HG03469 (cell line): ENCODE measurements around the gene TXNRD1.
"Not testable (repeated sequence)": the region's sequence is repeated elsewhere in the genome, so short reads cannot be mapped to it uniquely, and the experiment has no call there.

Experiments used
- ATAC-seq: cut with Tn5 transposase; IDR thresholded peaks from one replicate; pipeline ENCODE4 v1.9.1; 2021; ENCODE audit warnings: mild to moderate bottlenecking, moderate library complexity, moderate number of reproducible peaks; ENCODE audit not compliant: unreplicated experiment

TXNRD1 gene

GRCh38 chr12:104234926-104235499 is 19.4 kb downstream of the TXNRD1 start:
- ATAC-seq = no peak

- no peak for ATAC-seq
Measured at GRCh38 chr12:104237930-104238329, 22.4 kb downstream of the TXNRD1 start.

DNA sequence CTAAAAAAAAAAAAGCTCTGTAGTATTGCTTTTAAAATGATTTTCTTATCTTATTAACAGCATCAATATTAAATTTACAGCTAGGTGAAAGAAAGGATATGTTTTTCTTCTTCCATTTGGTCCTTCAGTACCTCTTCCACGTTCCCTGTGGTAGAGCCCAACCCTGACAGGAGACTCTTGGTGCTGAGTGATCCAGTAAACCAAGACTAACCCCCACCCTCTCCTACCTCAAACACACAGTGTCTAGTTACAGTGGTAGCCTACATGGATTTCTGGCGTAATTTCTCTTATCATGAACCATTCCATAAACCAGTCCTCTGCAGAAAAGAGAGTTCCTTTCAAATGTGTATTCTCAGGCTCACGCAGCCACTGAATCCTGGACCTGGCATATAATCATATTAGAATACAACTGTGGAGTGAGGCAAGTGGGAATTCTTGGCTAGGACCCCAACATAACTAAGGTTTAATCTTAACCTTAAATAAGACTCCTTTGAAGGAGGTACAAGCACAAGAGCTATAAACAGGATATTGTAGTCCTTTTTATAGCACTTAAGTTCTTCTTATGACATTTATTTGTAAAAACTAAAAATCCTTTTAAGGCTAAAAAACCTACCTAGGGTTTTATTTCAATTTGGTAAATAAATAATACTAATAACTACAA is 27.1 kb downstream of the TXNRD1 start:
- ATAC-seq = no peak

DNA sequence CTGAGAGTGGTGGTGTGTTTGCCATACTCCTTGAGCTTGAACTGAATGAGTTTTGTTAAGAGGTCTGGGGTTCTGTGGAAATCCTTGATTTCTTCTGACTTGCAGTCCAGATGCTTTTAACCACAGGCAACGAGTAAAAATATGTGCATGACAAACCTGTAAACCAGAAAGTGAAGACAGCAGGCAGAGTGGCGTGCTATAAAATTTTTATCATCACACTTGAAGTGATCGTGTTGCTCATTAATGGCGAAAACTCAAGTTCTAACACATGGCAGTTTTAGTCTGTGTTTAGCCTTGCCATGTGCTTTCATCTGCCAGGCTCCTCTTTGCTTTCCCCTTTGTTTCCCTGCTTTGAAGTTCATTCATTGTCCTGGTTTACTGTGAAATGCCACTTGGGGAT is 28.0 kb downstream of the TXNRD1 start:
- no peak for ATAC-seq

GRCh38 chr12:104243971-104244370 is 28.4 kb downstream of the TXNRD1 start:
- no peak for ATAC-seq

GRCh38 chr12:104247698-104248097 is 32.1 kb downstream of the TXNRD1 start:
- ATAC-seq = no peak

DNA sequence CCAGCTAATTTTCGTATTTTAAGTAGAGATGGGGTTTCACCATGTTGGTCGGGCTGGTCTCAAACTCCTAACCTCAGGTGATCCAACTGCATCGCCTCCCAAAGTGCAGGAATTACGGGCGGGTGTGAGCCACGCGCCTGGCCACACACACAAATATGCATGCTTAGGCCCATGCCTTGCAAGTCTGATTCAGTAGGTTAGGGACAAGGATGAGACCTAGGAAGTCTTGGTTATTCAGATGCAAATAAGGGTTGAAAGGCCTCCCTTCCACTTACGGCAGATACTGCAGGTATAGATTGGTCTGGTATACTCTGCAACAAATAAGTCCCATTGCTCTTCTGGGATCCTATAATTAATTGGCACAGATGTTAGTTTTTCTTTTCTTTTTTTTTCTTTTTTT is 32.9 kb downstream of the TXNRD1 start:
- no peak for ATAC-seq

DNA sequence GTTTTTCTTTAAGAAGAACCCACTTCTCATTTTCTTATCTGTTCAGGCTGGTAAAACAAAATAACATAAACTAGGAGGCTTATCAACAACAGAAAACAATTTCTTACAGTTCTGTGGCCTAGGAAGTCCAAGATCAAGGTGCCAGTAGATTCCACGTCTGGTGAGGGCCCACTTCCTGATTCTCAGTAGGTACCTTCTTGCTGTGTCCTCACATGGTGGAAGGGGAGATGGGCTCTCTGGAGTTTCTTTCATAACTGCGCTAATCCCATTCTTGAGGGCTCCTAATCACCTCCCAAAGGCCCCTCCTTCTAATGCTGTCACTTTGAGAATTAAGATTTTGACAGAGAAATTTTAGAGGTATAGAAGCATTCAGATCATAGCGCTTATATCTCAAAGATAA is 33.4 kb downstream of the TXNRD1 start:
- ATAC-seq = no peak

DNA sequence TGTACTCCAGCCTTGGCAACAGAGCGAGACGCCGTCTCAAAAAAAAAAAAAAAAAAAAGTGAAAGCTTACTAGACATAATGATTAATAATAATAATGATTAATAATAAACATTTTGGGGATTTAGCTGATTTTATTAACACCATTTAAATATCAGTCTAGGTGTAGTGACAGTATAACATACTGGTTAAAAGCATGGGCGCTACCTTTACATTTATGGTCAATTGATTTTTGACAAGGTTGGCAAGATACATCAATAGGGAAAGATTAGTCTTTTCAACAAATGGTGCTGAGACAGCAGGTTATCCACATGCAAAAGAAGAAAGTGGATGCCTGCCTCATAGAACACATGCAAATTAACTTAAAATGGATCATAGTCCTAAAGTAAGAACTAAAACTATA is 34.3 kb downstream of the TXNRD1 start:
- no peak for ATAC-seq

GRCh38 chr12:104250366-104251125 is 35.0 kb downstream of the TXNRD1 start:
- ATAC-seq = no peak

DNA sequence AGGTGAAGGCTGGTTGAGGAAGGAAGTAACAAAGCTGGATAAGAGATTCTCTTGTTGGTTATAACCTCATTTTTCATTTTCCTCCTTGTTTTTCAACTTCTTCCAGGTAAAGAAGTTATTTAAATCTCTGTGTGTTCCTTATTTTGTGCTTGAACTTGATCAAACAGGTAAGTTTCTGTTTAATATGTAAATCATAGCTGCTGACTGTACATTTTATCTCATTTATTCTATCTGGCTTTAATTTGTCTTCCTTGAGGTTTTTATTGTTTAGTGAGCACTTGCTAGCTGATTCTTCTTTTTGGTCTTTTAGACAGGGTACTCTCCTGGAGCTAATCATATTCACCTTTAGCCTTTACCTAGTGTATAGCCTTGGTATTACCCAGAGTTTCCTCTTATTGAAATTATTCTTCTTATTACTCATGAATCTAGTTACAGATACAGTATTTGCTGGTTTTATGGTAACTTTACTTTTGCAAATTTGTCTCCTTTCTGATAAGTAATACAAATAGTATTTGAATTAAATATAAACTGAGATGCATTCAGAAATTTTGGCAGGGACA is 42.4 kb downstream of the TXNRD1 start:
- ATAC-seq = no peak

DNA sequence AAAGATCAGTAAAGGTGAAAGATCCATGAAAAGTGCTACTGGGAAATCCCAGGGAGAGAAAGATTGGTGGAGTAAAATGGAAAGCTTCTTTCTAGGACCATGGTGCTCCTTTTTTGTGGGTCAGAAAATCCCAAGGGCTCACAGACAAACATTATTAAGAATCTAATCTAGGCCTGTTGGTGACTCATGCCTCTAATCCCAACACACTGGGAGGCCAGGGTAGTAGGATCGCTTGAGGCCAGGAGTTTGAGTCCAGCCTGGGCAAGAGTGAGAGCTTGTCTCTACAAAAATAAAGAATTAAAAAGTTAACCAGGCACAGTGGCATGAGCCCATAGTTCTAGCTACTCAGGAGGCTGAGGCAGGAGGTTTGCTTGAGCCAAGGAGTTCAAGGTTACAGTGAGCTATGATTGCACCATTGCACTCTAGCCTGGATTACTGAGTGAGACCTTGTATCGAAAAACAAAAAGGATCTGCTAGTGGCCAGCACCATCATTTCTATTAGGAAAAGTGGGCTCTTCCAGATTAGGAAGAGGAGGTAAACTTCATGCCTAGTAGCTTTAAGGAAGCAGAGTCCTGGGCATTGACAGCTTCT is 43.0 kb downstream of the TXNRD1 start:
- no peak for ATAC-seq

DNA sequence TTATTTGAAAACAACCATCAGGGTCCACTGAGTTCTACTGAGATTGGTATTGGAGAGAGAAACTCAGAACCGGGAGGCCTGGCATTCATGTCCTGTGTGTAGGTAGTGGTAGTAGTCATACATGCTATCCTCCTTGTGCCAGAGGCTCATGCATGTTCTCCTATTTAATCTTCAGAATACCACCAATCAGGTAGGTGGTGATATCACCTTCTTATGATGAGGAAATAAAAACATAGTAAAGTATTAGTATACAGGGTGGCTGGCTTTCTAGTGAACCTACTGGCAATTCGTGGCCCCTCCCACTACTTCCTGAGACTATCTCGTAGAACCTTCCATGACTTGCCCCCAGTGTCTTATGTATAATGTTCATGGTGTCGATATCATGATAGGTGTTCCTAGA is 47.4 kb downstream of the TXNRD1 start:
- ATAC-seq = no peak

DNA sequence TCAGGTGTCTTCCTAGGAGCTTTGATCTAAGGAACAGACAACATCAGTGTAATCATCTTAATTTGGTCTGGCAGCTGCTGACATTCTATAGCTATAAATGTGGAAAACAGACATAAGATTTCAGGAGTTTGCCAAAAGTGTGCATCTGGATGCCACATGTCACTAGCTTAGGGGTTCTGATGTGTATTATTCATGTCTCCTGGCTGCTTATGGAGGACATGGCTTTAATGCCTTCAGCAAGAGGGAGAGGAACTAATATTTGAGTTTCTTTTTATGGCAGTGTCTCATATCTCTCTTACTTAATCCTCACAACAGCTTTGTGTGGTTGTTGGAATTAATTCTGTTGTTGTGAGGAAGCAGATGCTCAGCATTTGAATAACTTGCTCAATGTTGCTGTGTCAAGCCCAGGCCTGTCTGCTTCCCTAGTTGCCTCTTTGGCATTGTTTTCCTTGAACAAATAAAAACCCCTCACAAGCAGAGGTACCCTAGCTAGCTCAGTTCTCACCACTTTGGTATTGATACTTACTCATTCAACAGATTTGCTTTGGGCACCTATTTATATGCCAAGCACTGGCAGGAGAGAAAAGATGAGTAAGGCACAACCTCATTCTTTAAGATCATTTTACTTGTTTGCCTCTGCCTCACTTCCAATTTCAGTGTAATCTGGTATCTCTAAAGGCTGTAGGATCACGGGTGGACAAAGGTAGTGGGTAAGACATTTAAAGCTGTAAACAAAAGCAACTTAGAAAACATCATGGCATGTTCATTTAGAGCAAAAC is 48.2 kb downstream of the TXNRD1 start:
- no peak for ATAC-seq

DNA sequence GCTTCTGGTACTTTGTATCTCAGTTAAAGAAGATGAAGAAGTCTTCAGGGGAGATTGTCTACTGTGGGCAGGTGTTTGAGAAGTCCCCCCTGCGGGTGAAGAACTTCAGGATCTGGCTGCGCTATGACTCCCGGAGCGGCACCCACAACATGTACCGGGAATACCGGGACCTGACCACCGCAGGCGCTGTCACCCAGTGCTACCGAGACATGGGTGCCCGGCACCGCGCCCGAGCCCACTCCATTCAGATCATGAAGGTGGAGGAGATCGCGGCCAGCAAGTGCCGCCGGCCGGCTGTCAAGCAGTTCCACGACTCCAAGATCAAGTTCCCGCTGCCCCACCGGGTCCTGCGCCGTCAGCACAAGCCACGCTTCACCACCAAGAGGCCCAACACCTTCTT is 49.9 kb downstream of the TXNRD1 start:
- not testable (repeated sequence) for ATAC-seq

GRCh38 chr12:104272938-104273337 is 57.4 kb downstream of the TXNRD1 start:
- no peak for ATAC-seq

GRCh38 chr12:104273503-104273902 is 57.9 kb downstream of the TXNRD1 start:
- ATAC-seq = no peak

GRCh38 chr12:104274811-104275210 is 59.2 kb downstream of the TXNRD1 start:
- ATAC-seq = no peak

- ATAC-seq = no peak
Measured at GRCh38 chr12:104275689-104276088, 60.1 kb downstream of the TXNRD1 start.

DNA sequence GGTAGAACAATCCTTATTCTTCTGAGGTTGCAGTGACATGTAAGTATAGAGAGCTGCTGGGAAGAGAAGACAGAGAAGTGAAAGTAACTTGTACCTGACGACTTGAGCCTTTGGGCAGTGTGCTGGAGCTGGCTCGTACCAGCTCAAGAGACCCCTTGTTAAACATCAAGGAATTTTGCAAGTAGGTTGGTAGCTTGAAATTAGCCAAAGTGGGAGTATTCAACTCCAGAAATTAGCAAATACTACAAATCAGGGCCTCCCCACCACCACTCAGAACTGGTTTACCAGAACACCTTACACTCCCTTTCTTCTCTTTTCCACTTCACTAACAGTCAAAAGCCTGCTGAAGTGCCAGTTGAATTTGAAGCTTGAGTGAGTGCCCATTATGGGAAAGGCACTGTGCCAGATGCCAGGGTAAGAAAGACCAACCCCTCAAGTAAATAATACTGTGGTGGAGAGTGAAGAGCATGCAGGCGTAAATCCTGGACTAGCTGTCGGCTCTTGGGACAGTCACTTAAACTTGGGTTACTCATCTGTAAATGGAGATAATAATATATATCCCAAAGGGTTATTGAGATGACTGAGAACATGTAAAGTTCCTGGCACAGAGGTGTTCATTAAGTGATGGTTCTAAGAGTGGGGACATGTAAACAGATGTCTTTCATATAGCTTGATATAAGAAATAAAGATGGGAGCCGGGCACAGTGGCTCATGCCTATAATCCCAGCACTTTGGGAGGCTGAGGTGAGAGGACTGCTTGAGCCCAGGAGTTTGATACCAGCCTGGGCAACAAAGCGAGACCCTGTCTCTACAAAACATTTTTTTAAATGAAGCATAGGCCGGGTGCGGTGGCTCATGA is 60.9 kb downstream of the TXNRD1 start:
- ATAC-seq = peak; percentile 50
